ENCODE data around the gene REG1B.
"Not testable (repeated sequence)": the region's sequence is repeated elsewhere in the genome, so short reads cannot be mapped to it uniquely, and the experiment has no call there.

The REG1B gene

GRCh38 chr2:79082987-79083386, 4.8 kb downstream of the REG1B start:
- no peak overlapping the region for H3K4me3 ChIP-seq (replicated peaks; ENCODE audit: insufficient read depth, low read length)
- no peak for DNase-seq (ENCODE audit: low read depth in 1 of 2, low spot score in 1 of 2)
- TF ChIP-seq GABPA (IDR thresholded peaks at IDR 0.05; ENCODE audit: low read depth) (no peak), POLR2AphosphoS5 (IDR thresholded peaks at IDR 0.05; ENCODE audit: low read depth) (no peak), REST (IDR thresholded peaks at IDR 0.05; ENCODE audit: insufficient replicate concordance, low read depth) (no peak), SPI1 (IDR thresholded peaks at IDR 0.05; ENCODE audit: borderline replicate concordance, low read depth) (no peak), CTCF (IDR thresholded peaks at IDR 0.05; ENCODE audit: insufficient read depth, low read length) (no peak)
- no peaks in the 10 kb centered on the region for H3K27me3 ChIP-seq (ENCODE audit: insufficient read depth, poor library complexity, severe bottlenecking)
- no peak overlapping the region for H3K27ac ChIP-seq (replicated peaks)

- H3K4me3 ChIP-seq (replicated peaks; ENCODE audit: insufficient read depth, low read length), result no peak overlapping the region
- no peak for DNase-seq (ENCODE audit: low read depth in 1 of 2, low spot score in 1 of 2)
- TF ChIP-seq REST (IDR thresholded peaks at IDR 0.05; ENCODE audit: insufficient replicate concordance, low read depth) (no peak), POLR2AphosphoS5 (IDR thresholded peaks at IDR 0.05; ENCODE audit: low read depth) (no peak), SPI1 (IDR thresholded peaks at IDR 0.05; ENCODE audit: borderline replicate concordance, low read depth) (no peak), CTCF (IDR thresholded peaks at IDR 0.05; ENCODE audit: insufficient read depth, low read length) (no peak), GABPA (IDR thresholded peaks at IDR 0.05; ENCODE audit: low read depth) (no peak)
- H3K27me3 ChIP-seq (ENCODE audit: insufficient read depth, poor library complexity, severe bottlenecking), result no peaks in the 10 kb centered on the region
- no peak overlapping the region for H3K27ac ChIP-seq (replicated peaks)
Measured at GRCh38 chr2:79071078-79071477, 16.7 kb downstream of the REG1B start.

- TF ChIP-seq GABPA (IDR thresholded peaks at IDR 0.05; ENCODE audit: low read depth), result no peak
- TF ChIP-seq POLR2AphosphoS5 (IDR thresholded peaks at IDR 0.05; ENCODE audit: low read depth), result no peak
- TF ChIP-seq SPI1 (IDR thresholded peaks at IDR 0.05; ENCODE audit: borderline replicate concordance, low read depth), result no peak
- TF ChIP-seq REST (IDR thresholded peaks at IDR 0.05; ENCODE audit: insufficient replicate concordance, low read depth), result no peak
- TF ChIP-seq CTCF (IDR thresholded peaks at IDR 0.05; ENCODE audit: insufficient read depth, low read length), result no peak
- no peak overlapping the region for H3K4me3 ChIP-seq (replicated peaks; ENCODE audit: insufficient read depth, low read length)
- H3K27me3 ChIP-seq (ENCODE audit: insufficient read depth, poor library complexity, severe bottlenecking), result no peaks in the 10 kb centered on the region
- DNase-seq (ENCODE audit: low read depth in 1 of 2, low spot score in 1 of 2), result no peak
- no peak overlapping the region for H3K27ac ChIP-seq (replicated peaks)
Measured at GRCh38 chr2:79065201-79065600, 22.6 kb downstream of the REG1B start.

GRCh38 chr2:79054769-79055168, 33.0 kb downstream of the REG1B start:
- not testable (repeated sequence) for H3K4me3 ChIP-seq (replicated peaks; ENCODE audit: insufficient read depth, low read length); H3K27me3 ChIP-seq (ENCODE audit: insufficient read depth, poor library complexity, severe bottlenecking); H3K27ac ChIP-seq (replicated peaks); DNase-seq (ENCODE audit: low read depth in 1 of 2, low spot score in 1 of 2)

- DNase-seq (ENCODE audit: low read depth in 1 of 2, low spot score in 1 of 2); H3K27ac ChIP-seq (replicated peaks); H3K4me3 ChIP-seq (replicated peaks; ENCODE audit: insufficient read depth, low read length); H3K27me3 ChIP-seq (ENCODE audit: insufficient read depth, poor library complexity, severe bottlenecking): not testable (repeated sequence)
Measured at GRCh38 chr2:79053486-79053885, 34.3 kb downstream of the REG1B start.

Measured in HL-60 (cell line).